Stimulated activated naive B cell treated with anti-CD40 and anti-IgM and Interleukin-4, amounts not matched to agents 10 μg/mL and 1 μg/mL and 100 μg/mL, for 72 hours (primary cell): Measurements from ENCODE around the gene SPINK4.

ENCODE experiments used
- ATAC-seq, 2 donors: fragments of 150-1000 bp; cut with Tn5 transposase; replicated peaks; 2 replicates each; pipeline ENCODE4 v1.10.0; 2021; ENCODE audit warnings: moderate library complexity in 1 of 2
- DNase-seq: peaks from one replicate; pipeline ENCODE4 v3.0.0; 2021
- H3K27ac Mint-ChIP-seq: one replicate; pipeline ENCODE4 v1.8.0; 2022; ENCODE audit warnings: mild to moderate bottlenecking, mixed read lengths
- H3K27me3 Mint-ChIP-seq, 2 donors: one replicate each; pipeline ENCODE4 v1.8.0; 2022; ENCODE audit warnings: mixed read lengths in 2 of 2
- H3K36me3 Mint-ChIP-seq, 2 donors: one replicate each; pipeline ENCODE4 v1.8.0; 2022; ENCODE audit warnings: mixed read lengths in 2 of 2, mild to moderate bottlenecking in 1 of 2
- H3K4me1 Mint-ChIP-seq, 2 donors: one replicate each; pipeline ENCODE4 v1.8.0; 2022; ENCODE audit warnings: mixed read lengths in 2 of 2, mild to moderate bottlenecking in 1 of 2
- H3K4me3 Mint-ChIP-seq, 2 donors: one replicate each; pipeline ENCODE4 v1.8.0; 2022; ENCODE audit warnings: mild to moderate bottlenecking in 2 of 2, mixed read lengths in 2 of 2, moderate library complexity in 1 of 2
- H3K9me3 Mint-ChIP-seq, 2 donors: one replicate each; pipeline ENCODE4 v1.8.0; 2022; ENCODE audit warnings: mixed read lengths in 2 of 2, mild to moderate bottlenecking in 1 of 2

The SPINK4 gene

DNA sequence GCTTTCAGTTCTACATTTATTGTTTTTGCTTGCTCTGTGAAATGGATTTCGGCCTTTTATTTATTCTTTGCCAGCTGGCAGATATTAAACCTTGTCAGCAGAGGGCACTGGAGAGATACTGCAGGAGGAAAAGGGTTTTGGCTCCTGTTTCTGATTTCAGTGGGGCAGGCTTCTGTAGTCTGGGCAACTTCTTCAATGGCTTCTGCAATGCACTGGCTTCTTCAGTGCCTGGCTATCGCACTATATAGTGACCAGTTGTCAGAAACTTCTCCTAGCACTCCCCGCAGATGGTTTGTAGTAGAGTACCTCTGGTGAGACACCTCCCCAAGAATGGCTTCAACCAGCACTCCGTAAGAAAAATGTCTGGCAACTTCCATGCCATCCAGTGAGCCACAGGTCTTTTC is 47.1 kb downstream of the SPINK4 start:
- Mint-ChIP-seq H3K36me3 (peaks cover 22 to 32% of the 10 kb centered on the region in 2 donors), H3K27me3 (no peaks in the 10 kb centered on the region), H3K27ac (no peak overlapping the region), H3K4me1 (peaks cover 5 to 29% of the 10 kb centered on the region in 2 donors), H3K9me3 (no peaks in the 10 kb centered on the region), H3K4me3 (no peak overlapping the region)
- DNase-seq (peak; percentile 35), ATAC-seq (no peak)

DNA sequence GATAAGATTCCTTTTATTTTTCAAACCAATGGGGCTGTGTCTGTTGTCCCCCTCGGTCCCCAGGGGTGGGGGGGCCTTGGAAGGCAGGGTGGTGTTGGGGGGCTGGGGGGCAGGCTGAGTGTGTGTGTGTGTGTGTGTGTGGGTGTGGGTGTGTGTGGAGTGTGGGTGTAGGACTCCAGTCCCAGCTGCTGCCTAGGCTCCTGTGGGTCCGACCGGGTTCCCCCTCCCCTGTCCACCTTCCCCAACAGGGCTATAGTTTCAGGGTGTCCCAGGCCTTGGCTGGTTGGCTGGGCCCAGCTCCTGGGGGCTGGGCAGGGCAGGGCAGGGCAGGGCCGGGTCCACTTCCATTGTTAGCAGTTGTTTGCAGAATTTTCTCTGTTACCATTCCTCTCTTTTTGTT is 48.3 kb downstream of the SPINK4 start:
- no peak for DNase-seq
- no peak for ATAC-seq
- H3K4me3 Mint-ChIP-seq: no peak overlapping the region
- no peaks in the 10 kb centered on the region for H3K9me3 Mint-ChIP-seq
- H3K36me3 Mint-ChIP-seq: peaks cover 22 to 30% of the 10 kb centered on the region in 2 donors
- no peaks in the 10 kb centered on the region for H3K27me3 Mint-ChIP-seq
- H3K27ac Mint-ChIP-seq: peak overlapping the region; percentile 100
- H3K4me1 Mint-ChIP-seq: peaks cover 16 to 34% of the 10 kb centered on the region in 2 donors

DNA sequence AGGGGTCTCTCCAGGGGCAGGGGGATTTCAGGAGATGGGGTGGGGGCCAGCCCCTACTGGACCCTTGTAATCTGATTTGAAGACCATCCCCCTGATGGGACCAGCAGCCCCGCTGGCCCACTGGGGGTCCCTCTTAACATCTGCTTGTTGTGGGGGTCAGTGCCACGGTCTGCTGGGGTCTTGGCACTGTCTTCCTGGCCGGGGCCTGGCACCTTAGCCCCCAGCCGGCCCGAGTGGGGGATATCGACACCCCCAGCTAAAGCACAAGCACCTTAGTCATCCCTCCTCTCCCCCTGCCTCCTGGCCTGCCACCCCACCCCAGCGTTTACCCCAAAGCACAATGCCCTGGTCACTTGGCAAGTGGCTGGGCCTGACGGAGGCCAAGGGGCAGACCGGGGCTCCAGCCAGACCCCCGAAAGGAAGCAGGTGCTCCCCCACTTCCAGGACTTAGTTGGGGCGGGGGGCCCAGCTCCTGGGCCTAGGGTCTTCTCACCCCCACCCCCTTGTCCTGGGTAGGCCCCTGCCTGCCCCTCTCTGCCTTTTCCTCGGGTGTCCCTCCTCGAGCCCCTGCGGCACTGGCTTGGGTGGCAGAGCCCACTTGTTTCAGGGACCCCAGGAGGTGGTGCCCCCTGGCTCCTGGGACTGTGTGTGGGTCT is 49.0 kb downstream of the SPINK4 start:
- H3K36me3 Mint-ChIP-seq: peaks cover 24 to 32% of the 10 kb centered on the region in 2 donors
- H3K4me3 Mint-ChIP-seq: peak overlapping the region; percentile 98 to 99
- H3K4me1 Mint-ChIP-seq: peaks cover 17 to 39% of the 10 kb centered on the region in 2 donors

DNA sequence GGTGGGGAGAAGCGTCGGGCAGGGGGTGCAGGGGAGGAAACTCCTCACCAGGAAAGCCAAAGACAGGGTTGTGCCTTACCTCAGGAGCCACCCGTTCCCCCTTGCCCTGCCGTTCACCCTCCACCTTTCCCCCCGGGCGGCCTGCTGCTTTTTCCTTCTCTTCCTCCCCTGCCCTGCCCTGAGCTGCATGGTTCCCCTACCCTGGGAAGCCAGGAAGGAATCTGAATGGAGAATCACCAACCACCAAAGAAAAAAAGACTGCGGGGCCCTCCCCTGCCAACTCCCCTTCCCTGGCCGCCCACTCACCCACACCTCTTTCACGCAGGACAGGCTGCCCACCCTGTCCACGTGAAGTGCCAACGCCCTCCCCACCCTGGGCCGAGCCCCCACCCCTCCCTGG is 49.5 kb downstream of the SPINK4 start:
- ATAC-seq: peak; percentile 8 to 12
- peak; percentile 36 for DNase-seq
- peaks cover 19 to 43% of the 10 kb centered on the region in 2 donors for H3K4me1 Mint-ChIP-seq

More for the DNA sequence above, 49.0 kb downstream of the SPINK4 start:
- Mint-ChIP-seq H3K27me3 (no peaks in the 10 kb centered on the region), H3K27ac (peak overlapping the region; percentile 100), H3K9me3 (no peaks in the 10 kb centered on the region)
- DNase-seq: peak; percentile 4
- ATAC-seq: no peak

DNA sequence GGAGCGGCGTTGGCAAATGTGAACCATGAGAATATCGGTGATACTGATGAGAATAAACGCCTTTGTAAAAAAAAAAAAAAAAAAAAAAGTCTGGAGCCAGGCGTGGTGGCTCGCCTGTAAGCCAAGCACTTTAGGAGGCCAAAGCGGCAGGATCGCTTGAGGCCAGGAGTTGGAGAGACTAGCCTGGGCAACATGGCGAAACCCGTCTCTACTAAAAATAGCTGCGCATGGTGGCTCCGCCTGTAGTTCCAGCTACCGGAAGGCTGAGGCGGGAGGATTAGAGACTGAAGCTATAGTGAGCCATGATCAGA is 49.9 kb downstream of the SPINK4 start:
- DNase-seq: no peak
- no peak for ATAC-seq
- H3K27me3 Mint-ChIP-seq: no peaks in the 10 kb centered on the region
- peak overlapping the region; percentile 100 for H3K27ac Mint-ChIP-seq
- peaks cover 30 to 39% of the 10 kb centered on the region in 2 donors for H3K36me3 Mint-ChIP-seq
- H3K4me3 Mint-ChIP-seq: peak overlapping the region; percentile 98 to 99
- no peaks in the 10 kb centered on the region for H3K9me3 Mint-ChIP-seq
- H3K4me1 Mint-ChIP-seq: peaks cover 22 to 47% of the 10 kb centered on the region in 2 donors

More for the DNA sequence above, 49.5 kb downstream of the SPINK4 start:
- Mint-ChIP-seq H3K27me3 (no peaks in the 10 kb centered on the region), H3K36me3 (peaks cover 28 to 37% of the 10 kb centered on the region in 2 donors), H3K27ac (peak overlapping the region; percentile 100), H3K4me3 (peak overlapping the region; percentile 98 to 99), H3K9me3 (no peaks in the 10 kb centered on the region)

DNA sequence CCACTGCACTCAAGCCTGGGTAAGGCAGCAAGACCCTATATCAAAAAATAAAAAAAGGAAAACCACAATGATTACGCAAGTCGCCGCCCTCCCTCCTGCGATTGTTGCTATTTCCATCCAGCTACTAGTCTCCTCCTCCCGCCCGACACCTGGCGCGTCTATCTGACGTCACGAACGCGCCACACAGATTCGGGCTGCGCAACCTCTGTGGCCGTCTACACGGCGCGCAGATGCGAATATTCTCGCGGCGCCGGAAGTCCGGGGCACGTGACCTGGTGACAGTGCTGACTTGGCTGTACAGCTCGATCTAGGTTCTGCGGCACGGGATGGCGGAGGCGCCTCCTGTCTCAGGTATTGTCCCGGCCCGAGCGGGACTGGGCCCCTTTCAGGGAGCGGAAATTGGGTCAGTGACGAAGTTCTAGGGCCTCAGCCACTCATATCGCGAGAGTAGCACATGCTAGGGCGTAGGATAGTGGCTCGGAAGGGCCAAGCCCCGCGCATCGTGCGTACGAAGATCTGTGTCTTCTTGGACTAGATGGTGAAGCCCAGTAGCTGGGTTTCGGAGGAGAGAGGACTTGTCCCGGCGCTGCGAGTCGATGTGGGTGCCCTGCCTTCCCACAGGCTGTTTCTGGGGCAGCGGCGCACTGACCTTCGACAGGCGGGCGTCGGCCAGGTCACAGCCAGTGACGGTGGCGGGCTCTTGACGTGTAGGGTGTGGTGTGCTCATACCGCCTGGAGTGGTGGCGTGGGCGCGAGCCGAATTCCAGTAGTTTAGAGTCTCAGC is 50.5 kb downstream of the SPINK4 start, which contains the start of gene NFX1:
TSS of gene NFX1 (plus strand) at position 270 of the 784 bp plus-strand sequence. CDS start at position 327, 57 bp downstream.
- ATAC-seq: peak; percentile 91 to 93
- Mint-ChIP-seq H3K36me3 (peaks cover 30 to 40% of the 10 kb centered on the region in 2 donors), H3K4me3 (peak within 1 kb of the TSS; percentile 98 to 99), H3K27me3 (no peaks in the 10 kb centered on the region), H3K9me3 (no peaks in the 10 kb centered on the region), H3K4me1 (peaks cover 25 to 51% of the 10 kb centered on the region in 2 donors), H3K27ac (peak within 1 kb of the TSS; percentile 100)
- peak; percentile 98 for DNase-seq

DNA sequence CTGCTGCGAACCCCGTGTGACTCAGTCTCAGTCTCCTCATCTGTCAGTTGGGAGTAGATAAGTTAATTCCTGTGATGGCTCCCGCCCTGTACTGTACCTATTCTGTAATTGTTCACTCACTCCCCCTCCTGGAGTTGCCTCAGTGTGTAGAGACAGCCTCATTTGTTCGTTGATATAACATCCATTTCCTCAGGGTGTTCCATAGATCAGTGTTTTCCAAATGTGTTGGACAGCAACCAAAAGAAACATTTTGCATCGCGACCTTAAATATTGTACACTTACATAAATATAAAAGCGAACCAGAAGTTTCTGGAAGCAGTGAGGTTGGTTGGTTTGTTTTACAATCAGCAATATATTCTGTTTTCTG is 51.0 kb downstream of the SPINK4 start:
- H3K36me3 Mint-ChIP-seq: peaks cover 33 to 44% of the 10 kb centered on the region in 2 donors
- no peak for DNase-seq
- no peaks in the 10 kb centered on the region for H3K27me3 Mint-ChIP-seq
- H3K4me1 Mint-ChIP-seq: peaks cover 28 to 57% of the 10 kb centered on the region in 2 donors
- peak overlapping the region; percentile 100 for H3K27ac Mint-ChIP-seq
- no peaks in the 10 kb centered on the region for H3K9me3 Mint-ChIP-seq
- H3K4me3 Mint-ChIP-seq: peak overlapping the region; percentile 98 to 99
- no peak for ATAC-seq

DNA sequence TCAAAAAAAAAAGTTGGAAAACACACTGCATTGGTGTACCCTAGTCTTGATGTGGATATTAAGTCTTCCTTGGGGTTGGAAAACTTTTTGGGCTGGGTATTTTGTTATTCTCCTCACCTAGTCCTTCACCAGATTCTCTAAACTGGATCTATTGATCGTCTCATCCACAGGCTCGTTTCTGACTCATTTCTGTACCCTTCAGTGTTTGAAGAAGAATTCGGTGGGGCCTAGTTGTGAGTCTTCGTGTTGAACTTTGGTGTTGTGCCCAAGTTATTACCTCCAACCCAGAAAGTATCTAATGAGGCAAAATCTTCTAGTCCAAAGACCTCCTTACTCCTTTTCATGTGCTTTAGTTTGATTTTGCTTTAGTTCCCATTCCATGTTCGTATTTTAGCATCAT is 51.9 kb downstream of the SPINK4 start:
- Mint-ChIP-seq H3K36me3 (peaks cover 38 to 51% of the 10 kb centered on the region in 2 donors), H3K4me1 (peaks cover 35 to 66% of the 10 kb centered on the region in 2 donors)

DNA sequence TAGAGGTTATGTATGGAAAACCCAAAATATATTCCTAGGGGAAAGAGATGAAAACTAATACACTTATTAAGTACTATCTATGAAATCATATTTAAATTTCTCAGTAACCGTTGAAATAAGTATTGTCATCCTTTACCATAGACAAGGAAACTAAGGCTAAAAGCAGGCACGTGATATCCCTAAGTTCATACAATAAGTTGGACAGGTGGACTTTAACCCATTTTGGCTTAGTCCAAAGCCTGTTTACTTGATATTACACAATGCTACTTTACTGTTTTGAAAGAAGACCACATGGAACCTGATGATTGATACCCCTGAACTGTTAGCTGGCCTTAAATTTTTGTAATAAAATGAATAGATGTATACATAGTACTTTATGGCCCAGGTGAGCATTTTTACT is 53.8 kb downstream of the SPINK4 start:
- no peaks in the 10 kb centered on the region for H3K9me3 Mint-ChIP-seq
- no peak for DNase-seq
- H3K36me3 Mint-ChIP-seq: peaks cover 51 to 70% of the 10 kb centered on the region in 2 donors
- no peak for ATAC-seq
- H3K27me3 Mint-ChIP-seq: no peaks in the 10 kb centered on the region
- H3K4me3 Mint-ChIP-seq: no peak overlapping the region
- peaks cover 52 to 79% of the 10 kb centered on the region in 2 donors for H3K4me1 Mint-ChIP-seq
- H3K27ac Mint-ChIP-seq: no peak overlapping the region

More for the DNA sequence above, 51.9 kb downstream of the SPINK4 start:
- Mint-ChIP-seq H3K4me3 (peak overlapping the region; percentile 75 to 99), H3K27me3 (no peaks in the 10 kb centered on the region), H3K27ac (peak overlapping the region; percentile 100), H3K9me3 (no peaks in the 10 kb centered on the region)
- DNase-seq (no peak), ATAC-seq (no peak)

DNA sequence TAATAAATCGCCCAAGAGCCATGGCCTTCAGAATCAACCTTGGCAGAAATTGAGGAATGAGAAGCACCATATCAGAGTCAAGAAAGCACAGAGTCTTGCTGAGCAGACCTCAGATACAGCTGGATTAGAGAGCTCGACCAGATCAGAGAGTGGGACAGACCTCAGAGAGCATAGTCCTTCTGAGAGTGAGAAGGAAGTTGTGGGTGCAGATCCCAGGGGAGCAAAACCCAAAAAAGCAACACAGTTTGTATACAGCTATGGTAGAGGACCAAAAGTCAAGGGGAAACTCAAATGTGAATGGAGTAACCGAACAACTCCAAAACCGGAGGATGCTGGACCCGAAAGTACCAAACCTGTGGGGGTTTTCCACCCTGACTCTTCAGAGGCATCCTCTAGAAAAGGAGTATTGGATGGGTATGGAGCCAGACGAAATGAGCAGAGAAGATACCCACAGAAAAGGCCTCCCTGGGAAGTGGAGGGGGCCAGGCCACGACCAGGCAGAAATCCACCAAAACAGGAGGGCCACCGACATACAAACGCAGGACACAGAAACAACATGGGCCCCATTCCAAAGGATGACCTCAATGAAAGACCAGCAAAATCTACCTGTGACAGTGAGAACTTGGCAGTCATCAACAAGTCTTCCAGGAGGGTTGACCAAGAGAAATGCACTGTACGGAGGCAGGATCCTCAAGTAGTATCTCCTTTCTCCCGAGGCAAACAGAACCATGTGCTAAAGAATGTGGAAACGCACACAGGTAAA is 54.9 kb downstream of the SPINK4 start:
- Mint-ChIP-seq H3K27me3 (no peaks in the 10 kb centered on the region), H3K4me3 (peak overlapping the region; percentile 60 to 76), H3K27ac (peak overlapping the region; percentile 90), H3K9me3 (no peaks in the 10 kb centered on the region), H3K36me3 (peaks cover 56 to 78% of the 10 kb centered on the region in 2 donors), H3K4me1 (peaks cover 54 to 83% of the 10 kb centered on the region in 2 donors)
- DNase-seq (peak; percentile 27), ATAC-seq (no peak)

DNA sequence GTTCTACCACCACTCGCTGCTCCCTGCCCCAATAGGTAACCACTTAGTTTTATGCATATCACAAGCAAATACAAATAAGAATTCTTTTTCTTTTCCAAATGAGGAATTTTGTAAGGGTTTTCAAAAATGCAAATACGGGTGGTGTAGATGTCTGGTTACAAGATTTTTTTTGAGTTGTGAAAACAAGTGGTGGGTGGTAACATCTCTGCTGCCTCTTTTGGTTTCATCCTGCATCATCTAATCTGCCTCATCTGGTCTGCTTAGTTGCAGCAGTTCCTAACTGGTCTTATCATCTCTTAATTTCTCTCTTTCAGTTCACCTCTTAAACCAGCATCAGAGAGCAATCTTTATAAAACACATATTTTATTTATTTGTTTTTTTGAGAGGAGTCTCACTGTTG is 55.6 kb downstream of the SPINK4 start:
- peak; percentile 28 to 29 for ATAC-seq
- H3K36me3 Mint-ChIP-seq: peaks cover 51 to 73% of the 10 kb centered on the region in 2 donors
- no peaks in the 10 kb centered on the region for H3K9me3 Mint-ChIP-seq
- peak overlapping the region; percentile 36 to 62 for H3K4me3 Mint-ChIP-seq
- peaks cover 54 to 83% of the 10 kb centered on the region in 2 donors for H3K4me1 Mint-ChIP-seq
- no peaks in the 10 kb centered on the region for H3K27me3 Mint-ChIP-seq
- H3K27ac Mint-ChIP-seq: no peak overlapping the region
- DNase-seq: no peak

DNA sequence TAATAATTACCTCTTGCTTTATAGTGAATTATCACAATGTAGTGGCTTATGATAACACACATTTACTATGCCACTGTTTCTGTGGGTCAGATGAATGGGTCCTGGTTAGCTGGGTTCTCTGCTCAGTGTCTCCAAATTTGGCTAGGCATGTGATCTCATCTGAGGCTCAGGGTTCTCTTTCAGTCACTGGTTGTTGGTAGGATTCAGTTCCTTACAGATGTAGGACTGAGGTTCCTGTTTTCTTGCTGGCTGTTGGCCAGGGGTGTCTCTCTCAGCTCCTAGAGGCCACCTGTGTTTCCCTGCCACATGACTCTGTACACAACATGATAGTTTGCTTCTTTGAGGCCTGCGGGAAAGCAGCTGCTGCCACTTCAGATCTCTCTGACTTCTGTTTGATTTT is 57.5 kb downstream of the SPINK4 start:
- Mint-ChIP-seq H3K27ac (peak overlapping the region; percentile 83), H3K9me3 (no peaks in the 10 kb centered on the region), H3K36me3 (peaks cover 48 to 65% of the 10 kb centered on the region in 2 donors), H3K4me3 (peak overlapping the region; percentile 58 to 60), H3K4me1 (peaks cover 49 to 66% of the 10 kb centered on the region in 2 donors), H3K27me3 (no peaks in the 10 kb centered on the region)
- DNase-seq (peak; percentile 68), ATAC-seq (peak; percentile 97 to 98)
